Activated naive CD4-positive, alpha-beta T cell treated with anti-CD3 and anti-CD28 coated beads for 36 hours (primary cell): Measurements from ENCODE around the gene NEAT1. TPM values are rescaled to one million over a fixed set of nuclear protein-coding genes. Genes with fewer than 3 reads are reported as not detected.

Experiments
- CTCF ChIA-PET: fragments of 350-600 bp; sonication (Branson Sonifier 250); formaldehyde crosslinking; loops from one replicate; lab custom pipeline; 2021; ENCODE audit warnings: antibody characterized with exemption; lab: Charles Lee
- DNase-seq: peaks from one replicate; pipeline ENCODE4 v3.0.0-alpha.2; 2020
- H3K27ac Mint-ChIP-seq: one replicate; pipeline ENCODE4 v1.8.0; 2021; ENCODE audit warnings: mild to moderate bottlenecking, mixed read lengths
- H3K27me3 Mint-ChIP-seq: one replicate; pipeline ENCODE4 v1.8.0; 2021; ENCODE audit warnings: low read depth, mixed read lengths
- H3K36me3 Mint-ChIP-seq: one replicate; pipeline ENCODE4 v1.8.0; 2021; ENCODE audit warnings: low read depth, mixed read lengths
- H3K4me1 Mint-ChIP-seq: one replicate; pipeline ENCODE4 v1.8.0; 2021; ENCODE audit warnings: low read depth, mixed read lengths
- H3K4me3 Mint-ChIP-seq: one replicate; pipeline ENCODE4 v1.8.0; 2021; ENCODE audit warnings: mild to moderate bottlenecking, moderate library complexity, mixed read lengths
- H3K9me3 Mint-ChIP-seq: one replicate; pipeline ENCODE4 v1.8.0; 2021; ENCODE audit warnings: mixed read lengths
- intact Hi-C: fragments of 100-400 bp; cut with micrococcal nuclease; formaldehyde crosslinking; loops from one replicate; pipeline ENCODE4 v1.15.1; 2023
- total RNA-seq, 2 experiments: library from RNA; stranded (reverse); gene quantifications; one replicate each; pipeline ENCODE4 v1.2.3, GENCODE V29; 2021

The NEAT1 gene
- total RNA-seq, result 100 to 1,000 TPM; 693 to 750 TPM

- intact Hi-C loops, result loop anchor here (1.0 to 5.0 kb wide), 4 partner anchors 74 to 1194 kb away; partner anchors contain the start of genes PCNX3, RBM14 and ZNRD2
These were observed at the start of gene NEAT1 for GRCh38 chr11:65422633-65423515. NEAT1 (plus strand) TSS chr11:65422798.

GRCh38 chr11:65373839-65374580 is 48.6 kb upstream of the NEAT1 start:
- intact Hi-C loops, result no loop called here
- Mint-ChIP-seq H3K36me3 (no peaks in the 10 kb centered on the region), H3K27me3 (no peaks in the 10 kb centered on the region), H3K27ac (no peak overlapping the region), H3K9me3 (no peaks in the 10 kb centered on the region), H3K4me3 (no peak overlapping the region), H3K4me1 (no peaks in the 10 kb centered on the region)
- CTCF ChIA-PET, result interaction anchor here (0.6 to 1.4 kb wide), 3 partner anchors 16 to 271 kb away, joined by 3 to 4 read pairs (median 4); no protein-coding TSS in a partner anchor
- DNase-seq, result no peak

More at GRCh38 chr11:65422633-65423515, at the start of gene NEAT1:
- peaks cover 14% of the 10 kb centered on the region for H3K27me3 Mint-ChIP-seq
- H3K27ac Mint-ChIP-seq, result peak within 1 kb of the TSS; percentile 99
- H3K9me3 Mint-ChIP-seq, result no peaks in the 10 kb centered on the region
- H3K36me3 Mint-ChIP-seq, result peaks cover 71% of the 10 kb centered on the region
- H3K4me3 Mint-ChIP-seq, result peak within 1 kb of the TSS; percentile 100
- DNase-seq, result peak; percentile 94
- H3K4me1 Mint-ChIP-seq, result peaks cover 40% of the 10 kb centered on the region
- CTCF ChIA-PET, result interaction anchor here (16.8 kb wide), 1 partner anchor 81 kb away, joined by 359 read pairs; the partner anchor contains the start of gene MALAT1

GRCh38 chr11:65375012-65375411 is 47.6 kb upstream of the NEAT1 start:
- Mint-ChIP-seq H3K27me3 (no peaks in the 10 kb centered on the region), H3K36me3 (no peaks in the 10 kb centered on the region), H3K4me1 (peaks cover under 1% of the 10 kb centered on the region), H3K4me3 (no peak overlapping the region), H3K27ac (no peak overlapping the region), H3K9me3 (no peaks in the 10 kb centered on the region)
- CTCF ChIA-PET, result interaction anchor here (0.6 to 1.3 kb wide), 2 partner anchors 166 to 272 kb away, joined by 4 read pairs; no protein-coding TSS in a partner anchor
- no peak for DNase-seq
- intact Hi-C loops, result no loop called here

GRCh38 chr11:65376138-65376713 is 46.4 kb upstream of the NEAT1 start:
- no peaks in the 10 kb centered on the region for H3K9me3 Mint-ChIP-seq
- H3K4me1 Mint-ChIP-seq, result peaks cover 5% of the 10 kb centered on the region
- CTCF ChIA-PET, result no interaction called here

GRCh38 chr11:65377036-65377435 is 45.6 kb upstream of the NEAT1 start:
- Mint-ChIP-seq H3K4me1 (peaks cover 9% of the 10 kb centered on the region), H3K36me3 (no peaks in the 10 kb centered on the region), H3K27me3 (no peaks in the 10 kb centered on the region)

More at GRCh38 chr11:65376138-65376713, 46.4 kb upstream of the NEAT1 start:
- Mint-ChIP-seq H3K27me3 (no peaks in the 10 kb centered on the region), H3K36me3 (no peaks in the 10 kb centered on the region), H3K4me3 (no peak overlapping the region), H3K27ac (no peak overlapping the region)
- intact Hi-C loops, result no loop called here
- DNase-seq, result no peak

GRCh38 chr11:65377777-65378176 is 44.8 kb upstream of the NEAT1 start:
- Mint-ChIP-seq H3K4me3 (no peak overlapping the region), H3K27ac (no peak overlapping the region), H3K27me3 (no peaks in the 10 kb centered on the region), H3K9me3 (no peaks in the 10 kb centered on the region), H3K4me1 (peaks cover 11% of the 10 kb centered on the region), H3K36me3 (no peaks in the 10 kb centered on the region)
- CTCF ChIA-PET, result interaction anchor here (0.6 to 1.3 kb wide), 7 partner anchors 9 to 328 kb away, joined by 3 to 6 read pairs (median 3); partner anchors contain the start of gene FRMD8
- intact Hi-C loops, result no loop called here
- DNase-seq, result no peak

More at GRCh38 chr11:65377036-65377435, 45.6 kb upstream of the NEAT1 start:
- CTCF ChIA-PET, result interaction anchor here (1.3 kb wide), 1 partner anchor 133 kb away, joined by 4 read pairs; no protein-coding TSS in a partner anchor
- Mint-ChIP-seq H3K4me3 (no peak overlapping the region), H3K27ac (no peak overlapping the region), H3K9me3 (no peaks in the 10 kb centered on the region)
- intact Hi-C loops, result no loop called here
- DNase-seq, result no peak

- intact Hi-C loops, result no loop called here
- DNase-seq, result no peak
- Mint-ChIP-seq H3K27ac (no peak overlapping the region), H3K36me3 (no peaks in the 10 kb centered on the region), H3K4me3 (no peak overlapping the region), H3K9me3 (no peaks in the 10 kb centered on the region), H3K27me3 (no peaks in the 10 kb centered on the region), H3K4me1 (peaks cover 17% of the 10 kb centered on the region)
- CTCF ChIA-PET, result interaction anchor here (0.5 to 1.3 kb wide), 8 partner anchors 8 to 328 kb away, joined by 3 to 7 read pairs (median 4); partner anchors contain the start of gene FRMD8
These were observed 44.2 kb upstream of the NEAT1 start for GRCh38 chr11:65378208-65378927.

- H3K4me1 Mint-ChIP-seq, result peaks cover 24% of the 10 kb centered on the region
- H3K27ac Mint-ChIP-seq, result no peak overlapping the region
- H3K4me3 Mint-ChIP-seq, result no peak overlapping the region
- intact Hi-C loops, result no loop called here
- H3K27me3 Mint-ChIP-seq, result no peaks in the 10 kb centered on the region
- no peak for DNase-seq
- H3K9me3 Mint-ChIP-seq, result no peaks in the 10 kb centered on the region
- CTCF ChIA-PET, result interaction anchor here (0.5 to 1.3 kb wide), 2 partner anchors 38 to 48 kb away, joined by 6 to 7 read pairs; no protein-coding TSS in a partner anchor
- H3K36me3 Mint-ChIP-seq, result no peaks in the 10 kb centered on the region
These were observed 43.5 kb upstream of the NEAT1 start for GRCh38 chr11:65378928-65379638.

- Mint-ChIP-seq H3K36me3 (no peaks in the 10 kb centered on the region), H3K4me3 (peak overlapping the region; percentile 34), H3K27me3 (no peaks in the 10 kb centered on the region), H3K27ac (peak overlapping the region; percentile 66), H3K4me1 (peaks cover 32% of the 10 kb centered on the region), H3K9me3 (no peaks in the 10 kb centered on the region)
- CTCF ChIA-PET, result interaction anchor here (0.5 to 2.0 kb wide), 4 partner anchors 8 to 167 kb away, joined by 3 to 5 read pairs (median 4); no protein-coding TSS in a partner anchor
- DNase-seq, result no peak
- intact Hi-C loops, result loop anchor here (5.0 kb wide), 2 partner anchors 272 to 477 kb away; partner anchors contain the start of gene CFL1
These were observed 42.7 kb upstream of the NEAT1 start for GRCh38 chr11:65379698-65380459.

GRCh38 chr11:65380460-65381119 is 42.0 kb upstream of the NEAT1 start:
- Mint-ChIP-seq H3K9me3 (no peaks in the 10 kb centered on the region), H3K27ac (peak overlapping the region; percentile 100), H3K4me3 (peak overlapping the region; percentile 96), H3K4me1 (peaks cover 39% of the 10 kb centered on the region), H3K27me3 (no peaks in the 10 kb centered on the region), H3K36me3 (no peaks in the 10 kb centered on the region)
- intact Hi-C loops, result loop anchor here (5.0 kb wide), 2 partner anchors 272 to 477 kb away; partner anchors contain the start of gene CFL1
- no peak for DNase-seq
- CTCF ChIA-PET, result interaction anchor here (0.9 to 4.1 kb wide), 5 partner anchors 10 to 166 kb away, joined by 3 to 24 read pairs (median 5); partner anchors contain the start of gene DPF2
